Amniotic stem cell (primary cell): ENCODE results near the gene CMTM7.

Experiments used
- DNase-seq: peaks from one replicate; lab custom pipeline; 2025; lab: John Stamatoyannopoulos, UW

The CMTM7 gene

GRCh38 chr3:32493437-32494414 lies 102.1 kb downstream of the CMTM7 start:
- no peak for DNase-seq

- DNase-seq: no peak
These were observed 103.4 kb downstream of the CMTM7 start for GRCh38 chr3:32495085-32495484.

GRCh38 chr3:32495609-32496008 lies 104.0 kb downstream of the CMTM7 start:
- DNase-seq: no peak

- DNase-seq: no peak
These were observed 106.6 kb downstream of the CMTM7 start for GRCh38 chr3:32498252-32498651.

GRCh38 chr3:32498992-32499391 lies 107.3 kb downstream of the CMTM7 start:
- DNase-seq: no peak

GRCh38 chr3:32499585-32499984 lies 107.9 kb downstream of the CMTM7 start:
- no peak for DNase-seq

- DNase-seq: no peak
These were observed 108.6 kb downstream of the CMTM7 start for GRCh38 chr3:32500231-32500630.

GRCh38 chr3:32500880-32501782 lies 109.5 kb downstream of the CMTM7 start:
- no peak for DNase-seq

- no peak for DNase-seq
These were observed 110.1 kb downstream of the CMTM7 start for GRCh38 chr3:32501783-32502117.

- peak; percentile 63 for DNase-seq
These were observed 110.7 kb downstream of the CMTM7 start, which contains the start of gene CMTM6 for GRCh38 chr3:32502118-32502945. CMTM6 (minus strand) TSS chr3:32502852; CDS start chr3:32502745, 107 bp downstream.

GRCh38 chr3:32502946-32503286 lies 111.3 kb downstream of the CMTM7 start:
- no peak for DNase-seq
